A549 treated with dexamethasone at 1 μM for 4 hours (cell line): ENCODE measurements around the gene ZNF844. TPM values are rescaled to one million over a fixed set of nuclear protein-coding genes. Genes with fewer than 3 reads are reported as not detected.

Experiments used
- total RNA-seq: library from RNA; stranded (reverse); fragments of 200-300 nt; extraction: Qiagen RNA extraction; gene quantifications from 5 replicates; pipeline ENCODE4 v1.2.3, GENCODE V29; 2022

ZNF844 gene
- 0.01 TPM in 1 of 5 replicates, not detected in the others for total RNA-seq

DNA sequence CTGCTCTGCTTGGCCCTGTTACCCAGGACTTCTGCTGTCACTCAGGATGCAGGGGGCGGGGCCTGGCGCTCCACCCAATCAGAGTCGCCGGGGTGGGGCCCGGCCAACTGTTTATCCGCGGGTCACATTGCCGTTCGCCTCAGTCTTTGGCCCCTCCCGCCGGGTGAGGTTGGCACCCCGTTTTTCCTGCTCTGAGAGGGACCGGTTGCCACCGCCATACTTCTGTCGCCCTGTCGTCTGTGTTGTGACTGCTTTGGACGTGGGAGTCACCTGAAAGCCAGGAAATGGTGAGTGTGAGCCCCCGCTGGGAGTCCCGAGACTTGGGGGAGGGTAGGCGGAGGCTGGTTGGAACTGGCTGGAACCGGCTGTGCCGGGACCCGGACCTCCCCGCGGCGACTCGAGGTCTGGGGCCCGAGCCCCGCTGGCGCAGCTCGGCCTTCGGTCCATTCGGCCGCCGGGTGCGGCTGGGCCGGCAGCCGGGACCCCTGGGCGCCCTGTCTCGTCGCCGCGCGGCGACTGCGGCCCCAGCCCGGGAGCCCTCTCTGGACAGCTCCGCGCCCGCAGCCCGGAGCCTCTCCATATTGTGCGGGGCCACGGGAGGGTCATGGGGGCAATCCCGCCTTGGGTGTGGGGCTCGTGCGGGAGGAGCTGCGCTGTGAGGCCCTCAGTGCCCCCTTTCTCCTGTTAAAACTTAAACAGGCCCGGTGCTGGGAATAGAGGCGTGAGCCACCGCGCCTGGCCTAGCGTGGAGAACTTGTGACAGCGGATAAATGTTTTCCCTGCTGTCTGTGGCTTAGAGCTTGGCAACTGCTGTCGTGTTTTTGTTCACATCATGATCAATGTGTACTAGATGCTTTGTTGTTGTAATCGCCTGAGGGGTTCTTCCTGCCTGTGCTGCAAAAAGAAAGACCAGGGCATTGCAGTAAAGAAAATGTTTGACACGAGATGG is at the start of gene ZNF844:
Gene ZNF844, plus strand, starts transcription at position 142 of the 949 bp plus-strand sequence. Its CDS starts 143 bp downstream, at position 285.

DNA sequence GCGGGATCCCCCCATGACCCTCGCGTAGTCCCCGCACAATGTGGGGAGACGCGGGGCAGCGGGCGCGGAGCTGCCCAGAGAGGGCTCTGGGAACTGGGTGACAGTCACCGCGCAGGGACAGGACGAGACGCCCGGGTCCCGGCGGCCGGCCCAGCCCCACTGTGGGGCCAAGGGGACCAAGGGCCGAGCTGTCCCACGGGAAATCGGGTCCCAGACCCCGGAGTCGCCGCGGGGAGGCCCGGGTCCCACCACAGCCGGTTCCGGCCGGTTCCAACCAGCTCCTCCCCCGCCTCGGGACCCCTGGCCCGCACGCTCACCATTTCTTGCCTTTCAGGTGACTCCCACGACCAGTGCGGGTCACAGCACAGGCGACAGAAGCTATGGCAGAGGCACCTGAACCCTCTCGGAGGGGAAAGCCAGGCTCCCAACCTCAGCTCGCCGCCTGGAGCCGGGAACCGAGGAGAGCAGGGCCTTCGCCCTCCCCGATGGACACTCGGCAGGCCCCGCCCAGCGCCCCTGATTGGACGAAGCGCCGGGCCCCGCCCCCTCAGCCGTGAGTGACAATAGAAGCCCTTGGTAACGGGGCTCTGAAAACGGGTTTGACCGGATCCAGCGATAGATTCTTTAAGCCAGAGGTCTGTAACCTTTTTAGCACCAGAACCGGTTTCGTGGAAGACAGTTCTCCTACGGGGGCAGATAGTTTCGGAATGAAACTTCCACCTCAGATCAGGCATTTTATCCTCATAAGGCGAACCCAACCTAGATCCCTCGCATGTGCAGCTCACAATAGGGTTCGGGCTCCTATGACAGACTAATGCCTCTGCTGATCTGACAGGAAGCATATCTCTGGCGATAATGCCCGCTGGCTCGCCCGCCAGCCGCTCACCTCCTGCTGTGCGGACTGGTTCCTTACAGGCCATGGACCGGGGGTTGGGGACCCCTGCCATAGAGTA is 29.0 kb upstream of the ZNF844 start, which contains the start of gene ZNF433:
Gene ZNF433, minus strand, starts transcription at position 460 of the 953 bp plus-strand sequence. Its CDS starts 140 bp downstream, at position 320.

DNA sequence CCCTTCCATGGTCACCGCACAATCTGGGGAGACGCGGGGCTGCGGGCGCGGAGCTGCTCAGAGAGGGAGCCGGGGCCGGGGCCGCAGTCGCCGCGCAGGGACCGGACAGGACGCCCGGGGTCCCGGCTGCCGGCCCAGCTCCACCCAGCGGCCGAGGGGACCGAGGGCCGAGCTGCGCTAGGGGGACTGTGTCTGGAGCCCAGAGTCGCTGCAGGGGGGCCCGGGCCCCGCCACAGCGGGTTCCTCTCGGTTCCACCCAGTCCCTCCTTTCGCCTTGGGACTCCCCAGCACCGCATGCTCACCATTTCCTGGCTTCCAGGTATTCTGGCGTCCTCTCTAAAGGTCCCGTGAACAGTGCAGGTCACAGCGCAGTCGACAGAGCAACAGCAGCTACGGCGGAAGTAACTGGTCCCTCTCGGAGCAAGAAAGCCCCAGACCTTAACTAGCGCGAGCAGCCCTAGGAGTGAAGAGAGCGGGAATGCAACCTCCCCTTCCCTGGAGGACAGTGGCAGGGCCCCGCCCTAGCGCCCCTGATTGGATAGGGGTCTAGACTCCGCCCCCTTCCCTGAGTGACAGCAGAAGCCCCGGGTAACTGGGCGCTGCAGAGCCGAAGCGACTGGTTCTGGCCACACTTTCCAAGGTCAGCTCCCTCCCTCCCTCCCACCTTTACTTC is 11.9 kb upstream of the ZNF844 start, which contains the start of gene ZNF878:
Gene ZNF878, minus strand, starts transcription at position 465 of the 673 bp plus-strand sequence. Its CDS starts 160 bp downstream, at position 305.

Other genes starting within 250 kb of the ZNF844 start
- gene ZNF439, start 216.0 kb upstream of the ZNF844 start, total RNA-seq: not detected in 5 replicates
- gene ZNF69, start 176.9 kb upstream of the ZNF844 start, total RNA-seq: not detected in 5 replicates
- 0.16 to 0.27 TPM (median 0.23 TPM) in 5 replicates for gene ZNF700, start 139.6 kb upstream of the ZNF844 start, total RNA-seq
- not detected in 5 replicates for gene ZNF763, start 99.7 kb upstream of the ZNF844 start, total RNA-seq
- not detected in 5 replicates for gene ZNF433, start 29.1 kb upstream of the ZNF844 start, total RNA-seq
- gene ZNF878, start 11.8 kb upstream of the ZNF844 start, total RNA-seq: not detected in 5 replicates
- gene ZNF20, start 75.6 kb downstream of the ZNF844 start, total RNA-seq: 0.07 to 0.14 TPM in 2 of 5 replicates, not detected in the others
- gene ZNF625, start 92.0 kb downstream of the ZNF844 start, total RNA-seq: not detected in 5 replicates
- gene ZNF136, start 98.4 kb downstream of the ZNF844 start, total RNA-seq: 1.3 to 1.6 TPM (median 1.5 TPM) in 5 replicates
- 0.67 to 0.88 TPM (median 0.83 TPM) in 5 replicates for gene ZNF44, start 230.2 kb downstream of the ZNF844 start, total RNA-seq